ENCODE measurements around the gene ZNF578.

- TF ChIP-seq POLR2A (IDR thresholded peaks at IDR 0.05) = no peak
- TF ChIP-seq CTCF (IDR thresholded peaks at IDR 0.05) = no peak
Measured at GRCh38 chr19:52518646-52519045, 65.3 kb downstream of the ZNF578 start.

All from thyroid gland (tissue), 4 donors.